OCI-LY1 (cell line): ENCODE measurements around the gene MBOAT1.
"Not testable (repeated sequence)": the region's sequence is repeated elsewhere in the genome, so short reads cannot be mapped to it uniquely, and the experiment has no call there.

Source experiments
- H2AFZ ChIP-seq: fragments of 200-600 bp; sonication (generic), shearing (Covaris generic); 2 replicates; pipeline ENCODE4 v1.6.0; 2014; ENCODE audit warnings: antibody characterized with exemption, mild to moderate bottlenecking, low read length
- H3F3A ChIP-seq: fragments of 200-600 bp; sonication (generic), shearing (Covaris generic); 2 replicates; pipeline ENCODE4 v1.6.0; 2014; ENCODE audit warnings: mild to moderate bottlenecking, antibody characterized with exemption, low read length, moderate library complexity; ENCODE audit not compliant: insufficient read depth
- H3K27ac ChIP-seq: fragments of 200-600 bp; sonication (generic); 2 replicates; pipeline ENCODE4 v1.5.1; 2014; ENCODE audit warnings: low read length, mixed run types, mild to moderate bottlenecking, low read depth; ENCODE audit not compliant: poor library complexity, severe bottlenecking
- H3K27me3 ChIP-seq: fragments of 200-600 bp; sonication (generic); 2 replicates; pipeline ENCODE4 v1.6.0; 2014; ENCODE audit warnings: antibody characterized with exemption, mild to moderate bottlenecking, low read length, moderate library complexity; ENCODE audit not compliant: insufficient read depth
- H3K36me3 ChIP-seq: fragments of 200-600 bp; sonication (generic); 2 replicates; pipeline ENCODE4 v1.6.1; 2014; ENCODE audit warnings: mild to moderate bottlenecking, antibody characterized with exemption, low read length, moderate library complexity, mixed read lengths; ENCODE audit not compliant: insufficient read depth
- H3K4me1 ChIP-seq: fragments of 200-600 bp; sonication (generic); 2 replicates; pipeline ENCODE4 v1.5.1; 2014; ENCODE audit warnings: mild to moderate bottlenecking, low read length, moderate library complexity; ENCODE audit not compliant: insufficient read depth, severe bottlenecking
- H3K4me2 ChIP-seq: fragments of 200-600 bp; sonication (generic), shearing (Covaris generic); 2 replicates; pipeline ENCODE4 v1.6.1; 2014; ENCODE audit warnings: low read length
- H3K4me3 ChIP-seq: fragments of 200-600 bp; sonication (generic); 2 replicates; pipeline ENCODE4 v1.5.1; 2014; ENCODE audit warnings: low read length, low read depth, mild to moderate bottlenecking, mixed read lengths; ENCODE audit not compliant: poor library complexity, severe bottlenecking
- H3K79me2 ChIP-seq: fragments of 200-600 bp; shearing (Covaris generic); 2 replicates; pipeline ENCODE4 v1.6.1; 2016; ENCODE audit warnings: mixed run types, low read length, mixed read lengths; ENCODE audit not compliant: insufficient read depth
- H3K9ac ChIP-seq: fragments of 200-600 bp; sonication (generic), shearing (Covaris generic); 2 replicates; pipeline ENCODE4 v1.6.1; 2014; ENCODE audit warnings: mild to moderate bottlenecking, low read length, mixed read lengths
- H3K9me2 ChIP-seq: fragments of 200-600 bp; sonication (generic), shearing (Covaris generic); 2 replicates; pipeline ENCODE4 v1.6.1; 2014; ENCODE audit warnings: low read depth, mild to moderate bottlenecking, low read length, mixed read lengths
- H3K9me3 ChIP-seq: fragments of 200-600 bp; shearing (Covaris generic); 2 replicates; pipeline ENCODE4 v1.6.1; 2014; ENCODE audit warnings: low read length, mixed read lengths
- H4K20me1 ChIP-seq: fragments of 200-600 bp; sonication (generic), shearing (Covaris generic); 2 replicates; pipeline ENCODE4 v1.6.0; 2016; ENCODE audit warnings: mild to moderate bottlenecking, low read length; ENCODE audit not compliant: insufficient read depth
- EZH2 ChIP-seq: fragments of 200-600 bp; sonication (generic), shearing (Covaris generic); IDR thresholded peaks from 2 replicates; pipeline ENCODE4 v1.8.0; 2017; ENCODE audit warnings: borderline replicate concordance, mixed run types, mild to moderate bottlenecking, antibody characterized with exemption, low read length, moderate library complexity, mixed read lengths
- TF ChIP-seq, protein P1 (sequence below): fragments of 200-600 bp; sonication (generic), shearing (Covaris generic); IDR thresholded peaks from 2 replicates; pipeline ENCODE4 v1.5.1; 2017; ENCODE audit warnings: mild to moderate bottlenecking, antibody characterized with exemption, low read length, moderate library complexity, mixed read lengths

The MBOAT1 gene

DNA sequence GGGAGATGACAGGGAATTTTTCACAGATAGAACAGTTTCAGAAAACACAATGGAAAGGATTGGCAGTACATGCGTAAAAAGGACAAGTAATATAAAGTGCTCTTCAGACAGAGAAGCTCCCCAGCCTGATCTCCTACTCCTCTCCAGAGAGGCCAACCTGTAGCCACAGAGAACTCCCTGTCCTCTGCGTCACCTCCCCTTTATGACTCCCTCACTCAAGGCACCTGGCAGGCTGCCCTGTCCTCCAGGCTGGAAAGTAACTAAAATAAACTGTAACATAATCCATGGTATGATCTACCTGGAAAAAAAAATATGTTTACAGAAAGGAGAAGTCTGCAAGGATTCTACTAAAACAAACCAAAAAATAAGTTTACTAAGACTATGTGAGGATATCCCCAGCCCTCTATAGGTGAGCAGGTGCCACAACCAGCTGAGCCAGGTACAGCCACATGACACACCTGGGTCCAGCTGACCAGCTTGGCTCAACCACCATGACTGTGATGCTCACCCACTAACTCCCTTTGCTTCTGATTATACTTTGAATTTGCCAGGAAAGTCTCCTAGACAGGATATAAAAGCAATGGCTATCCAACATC is 29.2 kb downstream of the MBOAT1 start:
- Histone ChIP-seq H3K36me3 (no peaks in the 10 kb centered on the region), H3K9me3 (no peaks in the 10 kb centered on the region), H3K4me2 (no peak overlapping the region), H3K79me2 (no peaks in the 10 kb centered on the region), H3K27ac (no peak overlapping the region), H4K20me1 (no peaks in the 10 kb centered on the region), H3K9ac (no peak overlapping the region), H3K27me3 (no peaks in the 10 kb centered on the region), H2AFZ (no peak overlapping the region), H3F3A (no peaks in the 10 kb centered on the region), H3K4me3 (no peak overlapping the region), H3K9me2 (no peaks in the 10 kb centered on the region), H3K4me1 (no peaks in the 10 kb centered on the region)
- TF ChIP-seq EZH2, result no peak
- TF ChIP-seq, protein P1, sequence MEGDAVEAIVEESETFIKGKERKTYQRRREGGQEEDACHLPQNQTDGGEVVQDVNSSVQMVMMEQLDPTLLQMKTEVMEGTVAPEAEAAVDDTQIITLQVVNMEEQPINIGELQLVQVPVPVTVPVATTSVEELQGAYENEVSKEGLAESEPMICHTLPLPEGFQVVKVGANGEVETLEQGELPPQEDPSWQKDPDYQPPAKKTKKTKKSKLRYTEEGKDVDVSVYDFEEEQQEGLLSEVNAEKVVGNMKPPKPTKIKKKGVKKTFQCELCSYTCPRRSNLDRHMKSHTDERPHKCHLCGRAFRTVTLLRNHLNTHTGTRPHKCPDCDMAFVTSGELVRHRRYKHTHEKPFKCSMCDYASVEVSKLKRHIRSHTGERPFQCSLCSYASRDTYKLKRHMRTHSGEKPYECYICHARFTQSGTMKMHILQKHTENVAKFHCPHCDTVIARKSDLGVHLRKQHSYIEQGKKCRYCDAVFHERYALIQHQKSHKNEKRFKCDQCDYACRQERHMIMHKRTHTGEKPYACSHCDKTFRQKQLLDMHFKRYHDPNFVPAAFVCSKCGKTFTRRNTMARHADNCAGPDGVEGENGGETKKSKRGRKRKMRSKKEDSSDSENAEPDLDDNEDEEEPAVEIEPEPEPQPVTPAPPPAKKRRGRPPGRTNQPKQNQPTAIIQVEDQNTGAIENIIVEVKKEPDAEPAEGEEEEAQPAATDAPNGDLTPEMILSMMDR, result no peak

DNA sequence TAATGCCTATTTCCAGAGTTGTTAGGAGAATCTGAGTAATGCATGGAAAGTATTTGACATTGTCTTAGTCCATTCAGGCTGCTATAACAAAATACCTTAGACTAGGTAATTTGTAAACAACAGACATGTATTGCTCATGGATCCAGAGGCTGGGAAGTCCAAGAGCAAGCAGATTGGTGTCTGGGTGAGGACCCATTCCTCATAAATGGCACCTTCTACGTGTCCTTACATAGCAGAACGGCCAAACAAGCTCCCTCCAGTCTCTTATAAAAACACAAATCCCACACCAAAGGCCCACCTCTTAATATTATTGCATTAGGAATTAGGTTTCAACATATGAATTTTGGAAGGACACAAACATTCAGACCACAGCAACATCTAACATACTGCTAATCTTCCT is 30.2 kb downstream of the MBOAT1 start:
- Histone ChIP-seq H3K9me2 (no peaks in the 10 kb centered on the region), H3K4me2 (no peak overlapping the region), H3K4me3 (no peak overlapping the region), H3K36me3 (no peaks in the 10 kb centered on the region), H3K27ac (no peak overlapping the region), H4K20me1 (no peaks in the 10 kb centered on the region), H3K9ac (no peak overlapping the region), H3K27me3 (no peaks in the 10 kb centered on the region), H3K4me1 (no peaks in the 10 kb centered on the region), H3K9me3 (no peaks in the 10 kb centered on the region), H3F3A (no peaks in the 10 kb centered on the region), H2AFZ (no peak overlapping the region), H3K79me2 (no peaks in the 10 kb centered on the region)
- TF ChIP-seq EZH2, result no peak
- TF ChIP-seq, protein P1, result no peak

DNA sequence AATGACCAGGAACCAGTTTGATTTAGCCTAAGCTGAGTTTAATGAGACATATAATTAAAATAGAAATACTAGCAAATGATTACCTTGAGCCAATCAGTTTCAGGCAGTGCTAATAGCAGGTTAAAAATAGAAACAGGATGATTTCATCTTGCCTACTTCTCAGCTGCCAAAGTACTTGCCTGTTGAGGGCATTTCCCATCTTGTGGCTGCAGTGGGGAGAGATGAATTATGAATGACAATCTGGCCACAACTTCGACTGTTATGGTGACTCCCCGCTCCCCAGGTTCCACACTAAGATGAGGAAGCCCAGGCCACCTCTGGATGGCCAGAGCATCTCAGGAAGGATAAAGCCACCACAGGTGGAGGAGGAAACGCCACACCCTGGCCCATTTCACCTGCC is 31.3 kb downstream of the MBOAT1 start:
- Histone ChIP-seq H3K4me1 (no peaks in the 10 kb centered on the region), H3K27ac (no peak overlapping the region), H4K20me1 (no peaks in the 10 kb centered on the region), H3K9me3 (no peaks in the 10 kb centered on the region), H3K4me3 (no peak overlapping the region), H3K79me2 (no peaks in the 10 kb centered on the region), H3K9me2 (no peaks in the 10 kb centered on the region), H2AFZ (no peak overlapping the region), H3F3A (no peaks in the 10 kb centered on the region), H3K27me3 (no peaks in the 10 kb centered on the region), H3K4me2 (no peak overlapping the region), H3K9ac (no peak overlapping the region), H3K36me3 (no peaks in the 10 kb centered on the region)
- no peak for TF ChIP-seq EZH2
- TF ChIP-seq, protein P1, result no peak

DNA sequence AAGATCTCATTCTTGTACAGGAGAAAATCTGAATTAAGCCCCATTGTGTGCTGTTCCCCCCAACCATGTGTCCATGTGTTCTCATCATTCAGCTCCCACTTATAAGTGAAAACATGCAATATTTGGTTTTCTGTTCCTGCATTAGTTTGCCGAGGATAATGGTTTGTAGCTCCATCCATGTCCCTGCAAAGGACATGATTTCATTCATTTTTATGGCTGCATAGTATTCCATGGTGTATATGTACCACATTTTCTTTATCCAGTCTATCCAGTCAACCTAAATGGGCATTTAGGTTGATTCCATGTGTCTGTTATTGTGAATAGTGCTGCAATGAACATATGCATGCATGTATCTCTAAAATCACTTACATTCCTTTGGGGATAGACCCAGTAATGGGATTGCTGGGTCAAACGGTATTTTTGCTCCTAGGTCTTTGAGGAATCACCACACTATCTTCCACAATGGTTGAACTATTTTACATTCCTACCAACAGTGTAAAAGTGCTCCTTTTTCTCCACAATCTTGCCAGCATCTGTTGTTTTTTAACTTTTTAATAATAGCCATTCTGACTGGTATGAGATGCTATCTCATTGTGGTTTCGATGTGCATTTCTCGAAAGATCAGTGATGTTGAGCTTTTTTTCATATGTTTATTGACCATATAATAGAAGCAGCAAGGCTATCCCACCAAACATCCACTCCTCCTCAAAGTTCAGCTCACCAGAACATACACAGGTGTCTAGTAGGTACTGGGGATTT is 32.8 kb downstream of the MBOAT1 start:
- H4K20me1 ChIP-seq, H3K36me3 ChIP-seq, H3K4me1 ChIP-seq, H3K9me3 ChIP-seq, H3K4me3 ChIP-seq, H3K27me3 ChIP-seq, H2AFZ ChIP-seq, H3K9ac ChIP-seq, H3F3A ChIP-seq, H3K79me2 ChIP-seq, H3K9me2 ChIP-seq, H3K27ac ChIP-seq, H3K4me2 ChIP-seq: not testable (repeated sequence)
